Thoracic aorta (tissue), 2 donors: ENCODE data around the gene CLTCL1. TPM values are rescaled to one million over a fixed set of nuclear protein-coding genes. Genes with fewer than 3 reads are reported as not detected.

Source experiments
- ATAC-seq: fragments of 150-250 bp; one replicate; pipeline ENCODE4 v1.8.0; 2017; ENCODE audit warnings: low read depth; ENCODE audit not compliant: insufficient number of reproducible peaks, low FRiP score
- DNase-seq: peaks from one replicate; pipeline ENCODE4 v3.0.0-alpha.2; 2020; ENCODE audit warnings: low spot score
- H3K27ac ChIP-seq, 2 donors: fragments of 200-600 bp; sonication (generic); 1 replicate in 1 of 2; 2 replicates in 1 of 2; pipeline ENCODE4 v1.5.1; 2016; ENCODE audit warnings: mild to moderate bottlenecking in 2 of 2, moderate library complexity in 2 of 2
- H3K27me3 ChIP-seq: fragments of 200-600 bp; sonication (generic); replicated peaks from 2 replicates; pipeline ENCODE4 v1.6.0; 2016; ENCODE audit warnings: mild to moderate bottlenecking; ENCODE audit not compliant: insufficient read depth
- H3K36me3 ChIP-seq: fragments of 200-600 bp; sonication (generic); one replicate; pipeline ENCODE4 v1.5.1; 2016
- H3K4me1 ChIP-seq, 2 donors: fragments of 200-600 bp; sonication (generic); 1 replicate in 1 of 2; 2 replicates in 1 of 2; pipeline versions ENCODE4 v1.5.1 to v1.6.0; 2016; ENCODE audit warnings: low read depth in 2 of 2, mild to moderate bottlenecking in 1 of 2; ENCODE audit not compliant: control insufficient read depth in 1 of 2
- H3K4me3 ChIP-seq: fragments of 200-600 bp; sonication (generic); 2 replicates; pipeline ENCODE4 v1.5.1; 2016; ENCODE audit warnings: mild to moderate bottlenecking
- H3K9me3 ChIP-seq: fragments of 200-600 bp; sonication (generic); 2 replicates; pipeline ENCODE4 v1.5.1; 2016
- total RNA-seq, 2 donors: library from RNA; depleted of rRNA; stranded (reverse); fragments of >200 nt; gene quantifications; one replicate each; pipeline versions ENCODE4 v1.1.0 to v1.2.3, GENCODE V29; 2016
- TF ChIP-seq, protein P1 (sequence below): fragments of 200-600 bp; sonication (generic); IDR thresholded peaks from one replicate; pipeline ENCODE4 v1.5.1; 2019; ENCODE audit warnings: antibody characterized with exemption

The CLTCL1 gene
- total RNA-seq, 2 donors from 2014 or later: 5.3 to 6.1 TPM

DNA sequence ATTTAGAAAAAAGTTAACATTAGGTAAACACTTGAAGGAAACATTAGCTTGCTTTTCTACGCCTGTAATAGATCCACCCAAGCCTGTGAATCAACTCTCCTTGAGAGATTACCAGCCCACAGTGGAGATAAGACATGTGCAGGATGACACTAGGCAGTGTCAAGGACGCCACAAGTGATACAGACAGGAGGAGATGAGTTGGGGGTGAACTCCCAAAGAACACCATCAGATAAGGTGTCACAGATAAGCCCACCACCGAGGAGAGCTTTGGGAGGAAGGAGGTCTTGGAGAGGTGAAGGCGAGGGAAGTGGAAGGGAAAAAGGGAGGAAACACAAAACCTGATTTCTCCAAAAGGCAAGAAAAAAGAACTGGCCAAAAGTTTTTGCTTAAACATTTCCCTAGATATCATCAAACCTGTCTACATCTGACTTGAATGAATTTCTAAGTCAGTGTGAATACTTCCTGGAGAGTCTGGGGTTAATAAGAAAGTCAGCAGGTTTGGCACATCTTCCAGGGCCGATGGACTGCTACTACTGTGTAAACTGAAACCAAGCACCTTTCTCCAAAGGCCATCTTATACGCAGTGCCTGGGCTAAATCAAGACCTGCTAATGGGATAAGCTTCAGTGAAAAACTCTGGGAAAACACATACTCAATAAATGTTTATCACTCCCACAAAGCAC lies 15.5 kb downstream of the CLTCL1 start:
- Histone ChIP-seq H3K9me3 (no peaks in the 10 kb centered on the region), H3K27ac (no peak overlapping the region), H3K4me3 (no peak overlapping the region), H3K36me3 (peaks cover 2% of the 10 kb centered on the region), H3K4me1 (no peaks in the 10 kb centered on the region), H3K27me3 (no peaks in the 10 kb centered on the region)
- TF ChIP-seq, protein P1, sequence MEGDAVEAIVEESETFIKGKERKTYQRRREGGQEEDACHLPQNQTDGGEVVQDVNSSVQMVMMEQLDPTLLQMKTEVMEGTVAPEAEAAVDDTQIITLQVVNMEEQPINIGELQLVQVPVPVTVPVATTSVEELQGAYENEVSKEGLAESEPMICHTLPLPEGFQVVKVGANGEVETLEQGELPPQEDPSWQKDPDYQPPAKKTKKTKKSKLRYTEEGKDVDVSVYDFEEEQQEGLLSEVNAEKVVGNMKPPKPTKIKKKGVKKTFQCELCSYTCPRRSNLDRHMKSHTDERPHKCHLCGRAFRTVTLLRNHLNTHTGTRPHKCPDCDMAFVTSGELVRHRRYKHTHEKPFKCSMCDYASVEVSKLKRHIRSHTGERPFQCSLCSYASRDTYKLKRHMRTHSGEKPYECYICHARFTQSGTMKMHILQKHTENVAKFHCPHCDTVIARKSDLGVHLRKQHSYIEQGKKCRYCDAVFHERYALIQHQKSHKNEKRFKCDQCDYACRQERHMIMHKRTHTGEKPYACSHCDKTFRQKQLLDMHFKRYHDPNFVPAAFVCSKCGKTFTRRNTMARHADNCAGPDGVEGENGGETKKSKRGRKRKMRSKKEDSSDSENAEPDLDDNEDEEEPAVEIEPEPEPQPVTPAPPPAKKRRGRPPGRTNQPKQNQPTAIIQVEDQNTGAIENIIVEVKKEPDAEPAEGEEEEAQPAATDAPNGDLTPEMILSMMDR: no peak
- ATAC-seq: no peak
- no peak for DNase-seq

DNA sequence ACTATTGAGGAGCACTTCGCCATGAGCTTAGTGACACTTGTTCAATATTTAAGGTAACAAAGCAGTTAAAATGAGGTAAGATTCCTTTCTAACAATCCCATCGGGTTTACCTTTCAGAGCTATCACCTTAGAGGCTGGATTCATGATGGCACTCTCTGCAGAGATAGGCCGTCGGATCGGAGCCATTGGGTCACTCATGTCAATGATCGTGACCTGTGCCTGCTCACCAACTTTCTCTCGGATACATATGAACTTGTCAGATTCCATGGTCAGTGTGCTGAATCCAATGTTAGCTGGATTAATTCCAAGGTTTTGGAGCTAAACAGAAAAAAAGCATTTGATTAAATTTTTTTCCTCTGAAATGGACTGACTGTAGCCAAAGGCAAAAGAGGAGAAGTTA lies 16.0 kb downstream of the CLTCL1 start:
- Histone ChIP-seq H3K4me1 (no peaks in the 10 kb centered on the region), H3K27me3 (no peaks in the 10 kb centered on the region), H3K9me3 (no peaks in the 10 kb centered on the region), H3K36me3 (peaks cover 2% of the 10 kb centered on the region), H3K4me3 (no peak overlapping the region), H3K27ac (no peak overlapping the region)
- DNase-seq: no peak
- no peak for ATAC-seq
- TF ChIP-seq, protein P1: no peak

DNA sequence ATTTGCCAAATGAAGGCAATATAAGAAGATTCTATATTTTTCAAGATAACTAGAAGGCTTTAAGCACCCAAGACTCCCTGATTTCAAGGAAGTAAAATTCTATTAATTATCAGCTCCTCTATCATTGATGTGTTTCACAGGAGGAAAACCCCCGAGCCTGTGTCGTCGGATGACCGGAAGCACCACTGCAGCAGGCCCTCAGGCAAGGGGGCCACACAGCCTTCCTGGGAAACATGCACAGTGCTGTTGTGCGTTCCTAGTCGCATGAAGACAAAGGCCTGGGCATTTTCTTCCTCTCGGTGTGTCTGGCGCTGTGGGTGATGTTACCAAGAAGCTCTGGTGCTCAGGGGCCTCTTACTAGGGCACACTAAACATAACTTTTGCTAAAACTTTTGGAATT lies 16.4 kb downstream of the CLTCL1 start:
- no peak overlapping the region for H3K27ac ChIP-seq
- no peak for ATAC-seq
- H3K4me1 ChIP-seq: no peaks in the 10 kb centered on the region
- no peaks in the 10 kb centered on the region for H3K27me3 ChIP-seq
- H3K36me3 ChIP-seq: peaks cover 2% of the 10 kb centered on the region
- TF ChIP-seq, protein P1: no peak
- no peaks in the 10 kb centered on the region for H3K9me3 ChIP-seq
- no peak for DNase-seq
- H3K4me3 ChIP-seq: no peak overlapping the region

DNA sequence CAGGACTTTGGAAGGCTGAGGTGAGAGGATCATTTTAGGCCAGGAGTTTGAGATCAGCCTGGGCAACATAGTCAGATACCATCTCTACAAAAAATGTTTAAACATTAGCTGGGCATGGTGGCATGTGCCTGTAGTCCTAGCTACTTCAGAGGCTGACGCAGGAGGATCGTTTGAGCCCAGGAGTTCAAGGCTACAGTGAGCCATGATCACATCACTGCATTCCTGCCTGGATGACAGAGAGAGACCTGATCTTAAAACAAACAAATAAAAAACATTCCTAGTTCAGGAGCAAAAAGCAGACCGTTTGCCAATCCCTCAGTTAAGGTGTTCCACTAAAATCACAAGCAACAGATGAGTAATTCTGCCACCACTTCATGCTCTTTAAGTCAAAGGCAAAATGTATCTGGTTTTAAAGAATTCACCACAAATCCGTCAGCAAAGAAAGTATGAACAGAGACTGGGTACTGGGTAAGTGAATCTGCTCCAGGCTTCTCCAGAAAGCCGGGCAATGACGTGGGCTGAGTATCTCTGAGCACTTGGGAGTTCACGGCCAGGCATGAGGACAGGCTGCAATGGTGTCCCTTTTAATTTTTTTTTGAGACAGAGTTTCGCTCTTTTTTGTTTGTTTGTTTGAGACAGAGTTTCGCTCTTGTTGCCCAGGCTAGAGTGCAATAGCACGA lies 19.5 kb downstream of the CLTCL1 start:
- TF ChIP-seq, protein P1: no peak
- no peaks in the 10 kb centered on the region for H3K9me3 ChIP-seq
- peaks cover 2% of the 10 kb centered on the region for H3K36me3 ChIP-seq
- ATAC-seq: no peak
- H3K27ac ChIP-seq: no peak overlapping the region
- H3K27me3 ChIP-seq: no peaks in the 10 kb centered on the region
- H3K4me1 ChIP-seq: no peaks in the 10 kb centered on the region
- H3K4me3 ChIP-seq: no peak overlapping the region
- no peak for DNase-seq

DNA sequence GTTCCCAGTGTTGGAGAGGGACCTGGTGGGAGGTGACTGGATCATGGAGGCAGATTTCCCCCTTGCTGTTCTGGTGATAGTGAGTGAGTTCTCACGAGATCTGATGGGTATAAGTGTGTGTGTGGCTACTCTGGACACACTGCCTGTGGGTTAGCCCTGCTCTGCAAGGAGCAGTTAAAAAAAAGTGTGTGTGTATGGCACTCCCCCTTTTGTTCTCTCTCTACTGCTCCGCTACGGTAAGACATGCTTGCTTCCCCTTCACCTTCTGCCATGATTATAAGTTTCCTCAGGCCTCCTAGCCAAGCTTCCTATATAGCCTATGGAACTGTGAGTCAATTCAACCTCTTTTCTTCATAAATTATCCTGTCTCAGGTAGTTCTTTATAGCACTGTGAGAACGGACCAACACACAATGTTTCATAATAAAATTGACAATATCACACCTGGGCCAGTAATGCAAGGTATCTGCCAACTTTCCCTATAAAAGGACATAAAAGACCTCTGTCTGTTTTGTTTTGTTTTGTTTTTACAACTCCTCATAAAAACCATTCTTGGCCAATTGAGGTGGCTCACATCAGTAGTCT lies 20.2 kb downstream of the CLTCL1 start:
- Histone ChIP-seq H3K36me3 (peaks cover 2% of the 10 kb centered on the region), H3K9me3 (no peaks in the 10 kb centered on the region), H3K27me3 (no peaks in the 10 kb centered on the region), H3K4me1 (no peaks in the 10 kb centered on the region), H3K4me3 (no peak overlapping the region), H3K27ac (no peak overlapping the region)
- ATAC-seq: no peak
- DNase-seq: no peak
- TF ChIP-seq, protein P1: no peak
